HUDEP-2 (cell line): ENCODE results near the gene ACP1.

Experiments
- DNase-seq, 76 experiments: peaks; one replicate each; lab custom pipeline; 2025; ENCODE audit not compliant: unreplicated experiment in 76 of 76; lab: John Stamatoyannopoulos, UW

Gene ACP1

GRCh38 chr2:264493-265468 is at the start of gene ACP1:
TSS of gene ACP1 (plus strand) at chr2:264947. CDS start at chr2:264965, 18 bp downstream.
- DNase-seq = peak in 75 of 76 experiments; percentile 31 to 93 (median 83)

- DNase-seq = no peak
These were observed 48.7 kb upstream of the ACP1 start for GRCh38 chr2:216068-216467.

GRCh38 chr2:223451-223850 is 41.3 kb upstream of the ACP1 start:
- no peak for DNase-seq

GRCh38 chr2:223971-224760 is 40.6 kb upstream of the ACP1 start:
- DNase-seq = peak in 10 of 76 experiments; percentile 0 to 47 (median 28)

GRCh38 chr2:228115-228514 is 36.6 kb upstream of the ACP1 start:
- no peak for DNase-seq

GRCh38 chr2:228518-229278 is 36.0 kb upstream of the ACP1 start:
- DNase-seq = no peak

GRCh38 chr2:231521-232185 is 33.1 kb upstream of the ACP1 start:
- DNase-seq = no peak

GRCh38 chr2:233030-233429 is 31.7 kb upstream of the ACP1 start:
- no peak for DNase-seq

GRCh38 chr2:234421-234820 is 30.3 kb upstream of the ACP1 start:
- no peak for DNase-seq

- no peak for DNase-seq
These were observed 27.7 kb upstream of the ACP1 start for GRCh38 chr2:236993-237539.

- no peak for DNase-seq
These were observed 26.9 kb upstream of the ACP1 start for GRCh38 chr2:237878-238277.

GRCh38 chr2:238431-238830 is 26.3 kb upstream of the ACP1 start:
- DNase-seq = no peak

GRCh38 chr2:238869-239268 is 25.9 kb upstream of the ACP1 start:
- no peak for DNase-seq

GRCh38 chr2:244547-244946 is 20.2 kb upstream of the ACP1 start:
- DNase-seq = no peak

GRCh38 chr2:246489-247144 is 18.1 kb upstream of the ACP1 start:
- peak in 19 of 76 experiments; percentile 3 to 55 (median 26) for DNase-seq

- no peak for DNase-seq
These were observed 16.0 kb upstream of the ACP1 start for GRCh38 chr2:248724-249123.

GRCh38 chr2:249538-250042 is 15.2 kb upstream of the ACP1 start:
- DNase-seq = no peak

GRCh38 chr2:252001-252602 is 12.6 kb upstream of the ACP1 start:
- DNase-seq = no peak

- DNase-seq = no peak
These were observed 11.5 kb upstream of the ACP1 start for GRCh38 chr2:253202-253638.
